Measurements from ENCODE around the gene EXD3.

DNA sequence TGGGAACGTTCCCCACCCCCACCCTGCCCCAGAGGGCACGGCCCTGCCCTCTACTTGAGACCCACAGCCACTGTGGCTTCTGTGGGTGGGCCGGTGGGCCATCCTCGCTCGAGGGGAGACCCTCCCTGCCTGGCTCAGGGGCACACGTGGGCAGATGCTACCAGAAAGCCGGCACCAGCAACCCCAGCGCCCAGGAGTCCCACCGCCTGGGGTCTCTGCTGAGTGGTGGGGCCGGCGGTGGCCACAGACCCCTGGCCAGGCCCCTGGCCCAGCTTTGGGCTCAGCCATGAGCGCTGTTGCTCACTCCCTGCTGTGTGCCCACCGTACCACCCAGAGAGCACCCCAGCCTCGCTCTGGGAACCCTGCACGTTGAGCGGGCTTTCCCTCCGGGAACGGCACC is 104.4 kb downstream of the EXD3 start:
- TF ChIP-seq KLF15 (CRISPR knock-in tag; IDR thresholded peaks at IDR 0.05; ENCODE audit: borderline replicate concordance) (no peak), CHCHD3 (CRISPR knock-in tag; IDR thresholded peaks at IDR 0.05) (no peak), IRF2 (CRISPR knock-in tag; IDR thresholded peaks at IDR 0.05) (no peak), NFE2L1 (CRISPR knock-in tag; IDR thresholded peaks at IDR 0.05; ENCODE audit: borderline replicate concordance) (no peak), MXI1 (IDR thresholded peaks at IDR 0.05; ENCODE audit: borderline replicate concordance, low read depth, low read length) (no peak)
